ENCODE data around the gene TNS2. TPM values are rescaled to one million over a fixed set of nuclear protein-coding genes. Genes with fewer than 3 reads are reported as not detected.

Gene TNS2
- total RNA-seq, 1 experiment from 2014 or later, result 13.1 TPM

GRCh38 chr12:53052419-53053217 is 2.8 kb downstream of the TNS2 start:
- no peaks in the 10 kb centered on the region for H3K9me3 ChIP-seq (ENCODE audit: low read length)
- no peaks in the 10 kb centered on the region for H3K36me3 ChIP-seq (ENCODE audit: low read depth, low read length)
- peaks cover 62% of the 10 kb centered on the region for H3K4me1 ChIP-seq (ENCODE audit: insufficient read depth, low read length)
- intact Hi-C loops (cut with micrococcal nuclease), result no loop called here
- peaks cover 5% of the 10 kb centered on the region for H3F3A ChIP-seq (ENCODE audit: low read length, unreplicated experiment)
- no peak overlapping the region for H3K27ac ChIP-seq (ENCODE audit: low read length)
- no peaks in the 10 kb centered on the region for H3K27me3 ChIP-seq (ENCODE audit: low read length)
- ATAC-seq, result peak; percentile 27
- H3K9me2 ChIP-seq (replicated peaks; ENCODE audit: low read length), result no peaks in the 10 kb centered on the region
- POLR2A ChIA-PET (ENCODE audit: unreplicated experiment), result no interaction called here
- peaks cover 34% of the 10 kb centered on the region for H3K79me2 ChIP-seq (ENCODE audit: low read length)
- H3K9ac ChIP-seq (ENCODE audit: low read length), result no peak overlapping the region
- no TSS peak for BruUV-seq (replicated peaks)
- no peak for TF ChIP-seq EZH2 (IDR thresholded peaks at IDR 0.05; ENCODE audit: low read length, unreplicated experiment)
- TF ChIP-seq, protein P1, sequence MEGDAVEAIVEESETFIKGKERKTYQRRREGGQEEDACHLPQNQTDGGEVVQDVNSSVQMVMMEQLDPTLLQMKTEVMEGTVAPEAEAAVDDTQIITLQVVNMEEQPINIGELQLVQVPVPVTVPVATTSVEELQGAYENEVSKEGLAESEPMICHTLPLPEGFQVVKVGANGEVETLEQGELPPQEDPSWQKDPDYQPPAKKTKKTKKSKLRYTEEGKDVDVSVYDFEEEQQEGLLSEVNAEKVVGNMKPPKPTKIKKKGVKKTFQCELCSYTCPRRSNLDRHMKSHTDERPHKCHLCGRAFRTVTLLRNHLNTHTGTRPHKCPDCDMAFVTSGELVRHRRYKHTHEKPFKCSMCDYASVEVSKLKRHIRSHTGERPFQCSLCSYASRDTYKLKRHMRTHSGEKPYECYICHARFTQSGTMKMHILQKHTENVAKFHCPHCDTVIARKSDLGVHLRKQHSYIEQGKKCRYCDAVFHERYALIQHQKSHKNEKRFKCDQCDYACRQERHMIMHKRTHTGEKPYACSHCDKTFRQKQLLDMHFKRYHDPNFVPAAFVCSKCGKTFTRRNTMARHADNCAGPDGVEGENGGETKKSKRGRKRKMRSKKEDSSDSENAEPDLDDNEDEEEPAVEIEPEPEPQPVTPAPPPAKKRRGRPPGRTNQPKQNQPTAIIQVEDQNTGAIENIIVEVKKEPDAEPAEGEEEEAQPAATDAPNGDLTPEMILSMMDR (conservative IDR thresholded peaks at IDR 0.05; ENCODE audit: low read depth, low read length), result no peak
- TF ChIP-seq EZH2phosphoT487 (IDR thresholded peaks at IDR 0.05; ENCODE audit: borderline replicate concordance, low read length), result no peak
- H4K20me1 ChIP-seq (ENCODE audit: low read length), result no peaks in the 10 kb centered on the region
- DNase-seq, result peak; percentile 72
- H2AFZ ChIP-seq (ENCODE audit: low read length), result no peak overlapping the region
- peak overlapping the region; percentile 81; the same call in 1 of the 2 replicates for H3K4me3 ChIP-seq (ENCODE audit: low read length)
- H3K4me2 ChIP-seq (ENCODE audit: low read length), result peak overlapping the region; percentile 89
- CTCF ChIA-PET, result interaction anchor here (0.8 kb wide), 1 partner anchor 13 kb away, joined by 3 read pairs; no protein-coding TSS in a partner anchor

DNA sequence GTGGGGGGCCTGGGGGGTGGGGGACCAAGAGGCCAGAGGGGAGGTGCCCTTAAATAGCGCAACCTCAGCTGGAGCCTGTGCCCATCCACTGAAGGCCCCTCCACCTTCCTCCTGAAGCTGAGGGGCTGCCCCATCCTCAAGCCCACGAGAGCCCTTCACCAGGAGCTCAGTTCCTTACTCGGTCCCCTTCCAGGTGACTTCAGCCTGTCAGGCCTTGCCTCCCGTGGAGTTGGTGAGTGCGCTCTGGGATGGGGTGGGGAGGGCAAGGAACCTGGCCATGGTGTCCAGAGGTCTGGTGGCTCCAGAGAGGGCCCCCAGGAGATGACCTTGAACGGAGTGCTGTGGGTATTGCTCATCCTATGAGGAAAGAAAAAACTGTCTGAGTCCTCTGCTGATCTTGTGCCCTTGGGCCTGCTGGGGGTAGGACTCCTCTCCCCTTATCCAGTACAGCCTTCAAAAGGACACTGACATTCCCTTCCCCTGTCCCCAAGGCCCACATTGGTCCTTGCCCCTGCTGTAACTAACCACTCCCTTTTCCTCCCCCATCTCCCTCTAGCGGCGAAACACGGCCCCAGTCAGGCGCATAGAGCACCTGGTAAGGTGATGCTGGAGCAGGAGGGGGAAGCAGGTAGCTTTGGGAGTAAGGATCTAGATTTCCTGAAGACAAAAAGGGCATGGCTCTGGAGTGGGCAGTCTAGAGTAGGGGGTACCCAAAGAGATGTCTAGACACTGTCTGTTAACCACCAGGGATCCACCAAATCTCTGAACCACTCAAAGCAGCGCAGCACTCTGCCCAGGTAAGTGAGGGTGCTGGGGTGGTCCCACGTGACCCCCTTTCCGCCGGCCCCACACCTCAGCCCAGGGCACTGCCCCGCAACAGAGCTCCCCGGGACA is 3.6 kb downstream of the TNS2 start:
- Histone ChIP-seq H4K20me1 (ENCODE audit: low read length) (no peaks in the 10 kb centered on the region), H3K9me2 (replicated peaks; ENCODE audit: low read length) (no peaks in the 10 kb centered on the region), H3K4me2 (ENCODE audit: low read length) (peak overlapping the region; percentile 85), H3K4me3 (ENCODE audit: low read length) (peak overlapping the region; percentile 81), H3K4me1 (ENCODE audit: insufficient read depth, low read length) (peaks cover 53% of the 10 kb centered on the region), H3K9ac (ENCODE audit: low read length) (peak overlapping the region; percentile 72), H3K27ac (ENCODE audit: low read length) (peak overlapping the region; percentile 87), H3K9me3 (ENCODE audit: low read length) (no peaks in the 10 kb centered on the region), H3K79me2 (ENCODE audit: low read length) (peaks cover 34% of the 10 kb centered on the region), H3K36me3 (ENCODE audit: low read depth, low read length) (no peaks in the 10 kb centered on the region), H2AFZ (ENCODE audit: low read length) (peak overlapping the region; percentile 83), H3K27me3 (ENCODE audit: low read length) (no peaks in the 10 kb centered on the region), H3F3A (ENCODE audit: low read length, unreplicated experiment) (no peaks in the 10 kb centered on the region)
- TF ChIP-seq EZH2phosphoT487 (IDR thresholded peaks at IDR 0.05; ENCODE audit: borderline replicate concordance, low read length), result no peak
- TF ChIP-seq, protein P1 (conservative IDR thresholded peaks at IDR 0.05; ENCODE audit: low read depth, low read length), result peak; percentile 92
- CTCF ChIA-PET, result interaction anchor here (0.8 to 1.1 kb wide), 2 partner anchors 12 kb away, joined by 3 to 5 read pairs; no protein-coding TSS in a partner anchor
- peak; percentile 87 for DNase-seq
- BruUV-seq (replicated peaks), result TSS peak; percentile 33
- POLR2A ChIA-PET (ENCODE audit: unreplicated experiment), result interaction anchor here (0.6 kb wide), 1 partner anchor 62 kb away, joined by 3 read pairs; no protein-coding TSS in a partner anchor
- intact Hi-C loops (cut with micrococcal nuclease), result no loop called here
- ATAC-seq, result peak; percentile 41

Data from PC-3 (cell line).